22Rv1 (cell line): ENCODE data around the gene OR8B3.

Source experiments
- ZFX ChIP-seq: fragments of 450-650 bp; IDR thresholded peaks from 2 replicates; pipeline ENCODE4 v1.6.1; 2017; ENCODE audit warnings: antibody characterized with exemption, borderline replicate concordance
- TF ChIP-seq, protein P1 (sequence below): fragments of 450-650 bp; IDR thresholded peaks from 2 replicates; pipeline ENCODE4 v1.5.1; 2017; ENCODE audit warnings: mild to moderate bottlenecking

DNA sequence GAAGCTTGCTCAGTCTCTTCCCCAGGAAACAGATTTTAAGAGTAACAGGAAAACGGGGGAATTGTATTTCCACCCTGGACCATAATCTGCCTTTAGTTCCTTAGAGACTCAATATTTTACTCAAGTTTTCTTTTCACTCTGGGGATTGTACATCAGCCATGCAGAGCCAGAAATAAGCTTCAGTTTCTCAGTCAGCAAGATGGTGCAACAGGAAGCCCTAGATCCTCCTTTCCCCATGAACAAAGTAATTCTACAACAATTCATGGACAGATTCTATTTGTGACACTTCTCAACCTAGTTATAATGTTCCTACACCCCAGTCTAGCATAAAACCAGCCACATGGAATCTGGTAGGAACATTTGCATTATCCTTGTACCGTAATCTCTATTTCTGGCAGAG lies 39.3 kb downstream of the OR8B3 start:
- TF ChIP-seq, protein P1, sequence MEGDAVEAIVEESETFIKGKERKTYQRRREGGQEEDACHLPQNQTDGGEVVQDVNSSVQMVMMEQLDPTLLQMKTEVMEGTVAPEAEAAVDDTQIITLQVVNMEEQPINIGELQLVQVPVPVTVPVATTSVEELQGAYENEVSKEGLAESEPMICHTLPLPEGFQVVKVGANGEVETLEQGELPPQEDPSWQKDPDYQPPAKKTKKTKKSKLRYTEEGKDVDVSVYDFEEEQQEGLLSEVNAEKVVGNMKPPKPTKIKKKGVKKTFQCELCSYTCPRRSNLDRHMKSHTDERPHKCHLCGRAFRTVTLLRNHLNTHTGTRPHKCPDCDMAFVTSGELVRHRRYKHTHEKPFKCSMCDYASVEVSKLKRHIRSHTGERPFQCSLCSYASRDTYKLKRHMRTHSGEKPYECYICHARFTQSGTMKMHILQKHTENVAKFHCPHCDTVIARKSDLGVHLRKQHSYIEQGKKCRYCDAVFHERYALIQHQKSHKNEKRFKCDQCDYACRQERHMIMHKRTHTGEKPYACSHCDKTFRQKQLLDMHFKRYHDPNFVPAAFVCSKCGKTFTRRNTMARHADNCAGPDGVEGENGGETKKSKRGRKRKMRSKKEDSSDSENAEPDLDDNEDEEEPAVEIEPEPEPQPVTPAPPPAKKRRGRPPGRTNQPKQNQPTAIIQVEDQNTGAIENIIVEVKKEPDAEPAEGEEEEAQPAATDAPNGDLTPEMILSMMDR: no peak
- TF ChIP-seq ZFX: no peak
